Skeletal muscle satellite cell (primary cell): Measurements from ENCODE around the gene CSNK1G1. TPM values are rescaled to one million over a fixed set of nuclear protein-coding genes. Genes with fewer than 3 reads are reported as not detected.

Experiments used
- small RNA-seq: library from RNA; depleted of rRNA; stranded (forward); fragments of <200 nt; gene quantifications from one replicate; pipeline ENCODE3, GENCODE V24; 2012

CSNK1G1 gene

Small RNA genes lying within 50 kb of the gene (small RNA-seq; reads per million reads assigned to genes)
- not detected for gene RF00554
